K562 (cell line): ENCODE results near the gene DNAH17. TPM values are rescaled to one million over a fixed set of nuclear protein-coding genes. Genes with fewer than 3 reads are reported as not detected.

ENCODE experiments used
- ATF1 ChIP-seq, 2 experiments: fragments of 450-650 bp in 1 of 2; IDR thresholded peaks; 2 replicates each; pipeline ENCODE4 v1.6.1; 2016; ENCODE audit warnings: missing compliant biosample characterization in 1 of 2, missing genetic modification characterization in 1 of 2
- CREM ChIP-seq: IDR thresholded peaks from 2 replicates; pipeline ENCODE4 v1.6.1; 2014; ENCODE audit warnings: antibody characterized with exemption, low read depth
- CTCFL ChIP-seq: IDR thresholded peaks from 2 replicates; pipeline ENCODE4 v1.6.1; 2011; ENCODE audit warnings: borderline replicate concordance, low read depth, mild to moderate bottlenecking, moderate library complexity, low read length; ENCODE audit not compliant: insufficient read depth, poor library complexity, severe bottlenecking
- FOXA1 ChIP-seq: fragments of 450-650 bp; IDR thresholded peaks from 2 replicates; pipeline ENCODE4 v1.6.1; 2016; ENCODE audit warnings: mild to moderate bottlenecking, borderline replicate concordance
- FOXK1 ChIP-seq: sonication (generic); formaldehyde crosslinking; IDR thresholded peaks from 2 replicates; pipeline ENCODE4 v1.8.0; 2022; ENCODE audit warnings: missing genetic modification reagents, mild to moderate bottlenecking, borderline replicate concordance
- MCM3 ChIP-seq: fragments of 450-650 bp; IDR thresholded peaks from 2 replicates; pipeline ENCODE4 v1.6.1; 2016
- MXI1 ChIP-seq: IDR thresholded peaks from 2 replicates; pipeline ENCODE4 v1.6.1; 2011; ENCODE audit warnings: low read depth, mild to moderate bottlenecking, improper control_type of control experiment, low read length
- NFE2L1 ChIP-seq: fragments of 450-650 bp; IDR thresholded peaks from 2 replicates; pipeline ENCODE4 v1.6.1; 2016; ENCODE audit warnings: missing genetic modification characterization, low read depth, mild to moderate bottlenecking, missing compliant biosample characterization, moderate library complexity, borderline replicate concordance
- RNF2 ChIP-seq: sonication (generic); IDR thresholded peaks from 2 replicates; pipeline ENCODE4 v1.6.1; 2016
- YY1 ChIP-seq, 3 experiments: IDR thresholded peaks; 2 replicates each; pipeline ENCODE4 v1.6.1; 2011; ENCODE audit warnings: low read length in 2 of 3, mild to moderate bottlenecking in 2 of 3, moderate library complexity in 2 of 3, borderline replicate concordance in 1 of 3, control low read depth in 1 of 3, low read depth in 1 of 3; ENCODE audit not compliant: insufficient read depth in 3 of 3, insufficient replicate concordance in 2 of 3, control insufficient read depth in 1 of 3, insufficient read length in 1 of 3; ENCODE audit errors: extremely low read depth in 1 of 3
- ZBTB43 ChIP-seq: sonication (generic); formaldehyde crosslinking; IDR thresholded peaks from 2 replicates; pipeline ENCODE4 v1.8.0; 2023; ENCODE audit warnings: mild to moderate bottlenecking, missing genetic modification reagents
- ZNF57 ChIP-seq: fragments of 450-650 bp; formaldehyde crosslinking; IDR thresholded peaks from 2 replicates; pipeline ENCODE4 v1.4.0; 2020; ENCODE audit warnings: mild to moderate bottlenecking, moderate library complexity
- polyA plus RNA-seq, 8 experiments: library from polyadenylated mRNA; depleted of rRNA in 4 of 8; stranded (reverse) in 5 of 8; unstranded in 3 of 8; fragments of >200 nt; fragmentation: Nextera tagmentation in 2 of 8; fragmentation: Illumina TruSeq in 1 of 8; extraction: Ambion mirVana in 2 of 8; extraction: Trizol in 1 of 8; gene quantifications; 2 replicates each; pipeline versions ENCODE4 v1.2.1 to v1.2.3, GENCODE V29; 2011 to 2014; ENCODE audit warnings: inconsistent platforms in 1 of 8, missing spikeins in 1 of 8
- total RNA-seq, 7 experiments: library from RNA; depleted of rRNA in 6 of 7; stranded (reverse); fragments of >200 nt in 6 of 7; fragmentation: Illumina TruSeq in 2 of 7; extraction: Trizol in 2 of 7; gene quantifications; 2 replicates each; pipeline versions ENCODE4 v1.2.1 to v1.2.3, GENCODE V29; 2011 to 2021; ENCODE audit warnings: low replicate concordance in 1 of 7
- TF ChIP-seq, protein P1 (sequence below): fragments of 450-650 bp; IDR thresholded peaks from 2 replicates; pipeline ENCODE4 v1.6.1; 2016; ENCODE audit warnings: mild to moderate bottlenecking
- TF ChIP-seq, protein P2 (sequence below): fragments of 150-350 bp; conservative IDR thresholded peaks from 2 replicates; pipeline ENCODE4 v1.6.1; 2014; ENCODE audit warnings: low read length
- TF ChIP-seq, protein P3 (sequence below): fragments of 450-650 bp; IDR thresholded peaks from 2 replicates; pipeline ENCODE4 v1.6.1; 2014; ENCODE audit warnings: low read depth, mild to moderate bottlenecking, moderate library complexity, borderline replicate concordance

The DNAH17 gene
- total and polyA plus RNA-seq, 9 of the 15 experiments (the other 6 are each of a cell fraction or from before 2014, with no cell fraction given) = under 0.01 to 0.06 (median 0.03) TPM; not detected in 5

GRCh38 chr17:78583091-78583490 is 5.9 kb upstream of the DNAH17 start (continued):
- TF ChIP-seq CTCFL = no peak
- peak; percentile 76 for TF ChIP-seq CREM
- TF ChIP-seq, protein P1, sequence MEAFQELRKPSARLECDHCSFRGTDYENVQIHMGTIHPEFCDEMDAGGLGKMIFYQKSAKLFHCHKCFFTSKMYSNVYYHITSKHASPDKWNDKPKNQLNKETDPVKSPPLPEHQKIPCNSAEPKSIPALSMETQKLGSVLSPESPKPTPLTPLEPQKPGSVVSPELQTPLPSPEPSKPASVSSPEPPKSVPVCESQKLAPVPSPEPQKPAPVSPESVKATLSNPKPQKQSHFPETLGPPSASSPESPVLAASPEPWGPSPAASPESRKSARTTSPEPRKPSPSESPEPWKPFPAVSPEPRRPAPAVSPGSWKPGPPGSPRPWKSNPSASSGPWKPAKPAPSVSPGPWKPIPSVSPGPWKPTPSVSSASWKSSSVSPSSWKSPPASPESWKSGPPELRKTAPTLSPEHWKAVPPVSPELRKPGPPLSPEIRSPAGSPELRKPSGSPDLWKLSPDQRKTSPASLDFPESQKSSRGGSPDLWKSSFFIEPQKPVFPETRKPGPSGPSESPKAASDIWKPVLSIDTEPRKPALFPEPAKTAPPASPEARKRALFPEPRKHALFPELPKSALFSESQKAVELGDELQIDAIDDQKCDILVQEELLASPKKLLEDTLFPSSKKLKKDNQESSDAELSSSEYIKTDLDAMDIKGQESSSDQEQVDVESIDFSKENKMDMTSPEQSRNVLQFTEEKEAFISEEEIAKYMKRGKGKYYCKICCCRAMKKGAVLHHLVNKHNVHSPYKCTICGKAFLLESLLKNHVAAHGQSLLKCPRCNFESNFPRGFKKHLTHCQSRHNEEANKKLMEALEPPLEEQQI = no peak
- no peak for TF ChIP-seq RNF2
- TF ChIP-seq FOXK1 (CRISPR knock-in tag) = no peak
- no peak for TF ChIP-seq MXI1
- peak in 2 of 3 experiments; percentile 22 to 36 for TF ChIP-seq YY1 (IDR thresholded peaks at IDR 0.05; ENCODE audit: borderline replicate concordance in 1 of 3, control insufficient read depth in 1 of 3, extremely low read depth in 1 of 3, insufficient read depth in 3 of 3, insufficient read length in 1 of 3, insufficient replicate concordance in 2 of 3, low read depth in 1 of 3, low read length in 2 of 3)
- TF ChIP-seq ZBTB43 = no peak
- TF ChIP-seq, protein P2, sequence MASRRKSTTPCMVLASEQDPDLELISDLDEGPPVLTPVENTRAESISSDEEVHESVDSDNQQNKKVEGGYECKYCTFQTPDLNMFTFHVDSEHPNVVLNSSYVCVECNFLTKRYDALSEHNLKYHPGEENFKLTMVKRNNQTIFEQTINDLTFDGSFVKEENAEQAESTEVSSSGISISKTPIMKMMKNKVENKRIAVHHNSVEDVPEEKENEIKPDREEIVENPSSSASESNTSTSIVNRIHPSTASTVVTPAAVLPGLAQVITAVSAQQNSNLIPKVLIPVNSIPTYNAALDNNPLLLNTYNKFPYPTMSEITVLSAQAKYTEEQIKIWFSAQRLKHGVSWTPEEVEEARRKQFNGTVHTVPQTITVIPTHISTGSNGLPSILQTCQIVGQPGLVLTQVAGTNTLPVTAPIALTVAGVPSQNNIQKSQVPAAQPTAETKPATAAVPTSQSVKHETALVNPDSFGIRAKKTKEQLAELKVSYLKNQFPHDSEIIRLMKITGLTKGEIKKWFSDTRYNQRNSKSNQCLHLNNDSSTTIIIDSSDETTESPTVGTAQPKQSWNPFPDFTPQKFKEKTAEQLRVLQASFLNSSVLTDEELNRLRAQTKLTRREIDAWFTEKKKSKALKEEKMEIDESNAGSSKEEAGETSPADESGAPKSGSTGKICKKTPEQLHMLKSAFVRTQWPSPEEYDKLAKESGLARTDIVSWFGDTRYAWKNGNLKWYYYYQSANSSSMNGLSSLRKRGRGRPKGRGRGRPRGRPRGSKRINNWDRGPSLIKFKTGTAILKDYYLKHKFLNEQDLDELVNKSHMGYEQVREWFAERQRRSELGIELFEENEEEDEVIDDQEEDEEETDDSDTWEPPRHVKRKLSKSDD = no peak
- no peak for TF ChIP-seq MCM3
- TF ChIP-seq FOXA1 = no peak
- no peak for TF ChIP-seq ATF1 (CRISPR knock-in tag; IDR thresholded peaks at IDR 0.05)
- peak; percentile 51; the same call in 1 of the 2 replicates for TF ChIP-seq ATF1 (tag; IDR thresholded peaks at IDR 0.05)
- no peak for TF ChIP-seq NFE2L1
- TF ChIP-seq, protein P3, sequence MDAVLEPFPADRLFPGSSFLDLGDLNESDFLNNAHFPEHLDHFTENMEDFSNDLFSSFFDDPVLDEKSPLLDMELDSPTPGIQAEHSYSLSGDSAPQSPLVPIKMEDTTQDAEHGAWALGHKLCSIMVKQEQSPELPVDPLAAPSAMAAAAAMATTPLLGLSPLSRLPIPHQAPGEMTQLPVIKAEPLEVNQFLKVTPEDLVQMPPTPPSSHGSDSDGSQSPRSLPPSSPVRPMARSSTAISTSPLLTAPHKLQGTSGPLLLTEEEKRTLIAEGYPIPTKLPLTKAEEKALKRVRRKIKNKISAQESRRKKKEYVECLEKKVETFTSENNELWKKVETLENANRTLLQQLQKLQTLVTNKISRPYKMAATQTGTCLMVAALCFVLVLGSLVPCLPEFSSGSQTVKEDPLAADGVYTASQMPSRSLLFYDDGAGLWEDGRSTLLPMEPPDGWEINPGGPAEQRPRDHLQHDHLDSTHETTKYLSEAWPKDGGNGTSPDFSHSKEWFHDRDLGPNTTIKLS = peak; percentile 50; the same call in 1 of the 2 replicates
- TF ChIP-seq ZNF57 (CRISPR knock-in tag) = no peak
